SK-N-SH (cell line): ENCODE results near the gene RCHY1. TPM values are rescaled to one million over a fixed set of nuclear protein-coding genes. Genes with fewer than 3 reads are reported as not detected.

Source experiments
- CTCF ChIA-PET: fragments of 300-600, 350-600 bp; formaldehyde crosslinking; extraction: SDS; loops from one replicate; lab custom pipeline; 2021; lab: Yijun Ruan, JAX
- POLR2A ChIA-PET: fragments of 350-600 bp; sonication (Branson Sonifier 250); formaldehyde crosslinking; extraction: SDS; loops from one replicate; lab custom pipeline; 2020; ENCODE audit warnings: antibody characterized with exemption, inconsistent platforms; lab: Yijun Ruan, JAX
- DNase-seq: peaks from one replicate; pipeline ENCODE4 v3.0.0; 2012
- H2AFZ ChIP-seq: fragments of 200-600 bp; sonication (generic); 2 replicates; pipeline ENCODE4 v1.8.1; 2016; ENCODE audit warnings: antibody characterized with exemption, mild to moderate bottlenecking, low read depth
- H3F3A ChIP-seq: fragments of 200-600 bp; sonication (generic); replicated peaks from 2 replicates; pipeline ENCODE3; 2016; ENCODE audit warnings: antibody characterized with exemption, mild to moderate bottlenecking; ENCODE audit not compliant: insufficient read depth
- H3K27ac ChIP-seq, 2 experiments: fragments of 200-500 bp in 1 of 2; fragments of 200-600 bp in 1 of 2; sonication (Bioruptor generic) in 1 of 2; sonication (generic), shearing (Covaris generic) in 1 of 2; 2 replicates each; pipeline versions ENCODE4 v1.5.1 to v1.6.1; 2014 to 2016; ENCODE audit warnings: low read depth in 2 of 2, inconsistent platforms in 1 of 2, low read length in 1 of 2, mild to moderate bottlenecking in 1 of 2, mixed read lengths in 1 of 2
- H3K27me3 ChIP-seq: fragments of 200-600 bp; sonication (generic), shearing (Covaris generic); 2 replicates; pipeline ENCODE4 v1.6.1; 2016; ENCODE audit warnings: mixed run types; ENCODE audit not compliant: insufficient read depth
- H3K36me3 ChIP-seq, 2 experiments: fragments of 200-500 bp in 1 of 2; fragments of 200-600 bp in 1 of 2; sonication (Bioruptor generic) in 1 of 2; sonication (generic) in 1 of 2; replicated peaks in 1 of 2; 2 replicates each; pipeline versions ENCODE3 to v1.5.1; 2014 to 2016; ENCODE audit warnings: low read length in 1 of 2, mild to moderate bottlenecking in 1 of 2; ENCODE audit not compliant: insufficient read depth in 2 of 2, control insufficient read depth in 1 of 2
- H3K4me1 ChIP-seq, 2 experiments: fragments of 200-500 bp in 1 of 2; fragments of 200-600 bp in 1 of 2; sonication (Bioruptor generic) in 1 of 2; sonication (generic), shearing (Covaris generic) in 1 of 2; 2 replicates each; pipeline versions ENCODE4 v1.5.1 to v1.6.1; 2014 to 2016; ENCODE audit warnings: low read depth in 1 of 2, low read length in 1 of 2, mixed run types in 1 of 2; ENCODE audit not compliant: insufficient read depth in 2 of 2, control insufficient read depth in 1 of 2
- H3K4me2 ChIP-seq: fragments of 200-600 bp; sonication (generic), shearing (Covaris generic); 2 replicates; pipeline ENCODE4 v1.6.1; 2017; ENCODE audit warnings: mixed run types
- H3K4me3 ChIP-seq, 2 experiments: fragments of 200-500 bp in 1 of 2; fragments of 200-600 bp in 1 of 2; sonication (Bioruptor generic) in 1 of 2; sonication (generic), shearing (Covaris generic) in 1 of 2; 2 replicates each; pipeline versions ENCODE4 v1.5.1 to v1.8.1; 2014 to 2016; ENCODE audit warnings: low read depth in 2 of 2, inconsistent platforms in 1 of 2, low read length in 1 of 2, mild to moderate bottlenecking in 1 of 2, mixed read lengths in 1 of 2, moderate library complexity in 1 of 2
- H3K79me2 ChIP-seq: fragments of 200-600 bp; sonication (generic); 2 replicates; pipeline ENCODE4 v1.8.1; 2017; ENCODE audit warnings: mild to moderate bottlenecking; ENCODE audit not compliant: insufficient read depth
- H3K9ac ChIP-seq: fragments of 200-600 bp; sonication (generic); 2 replicates; pipeline ENCODE4 v1.6.1; 2017; ENCODE audit warnings: mixed run types
- H3K9me2 ChIP-seq: fragments of 200-600 bp; sonication (generic); 2 replicates; pipeline ENCODE4 v1.6.1; 2017; ENCODE audit warnings: mixed run types
- H3K9me3 ChIP-seq: fragments of 200-600 bp; sonication (generic); 2 replicates; pipeline ENCODE4 v1.6.1; 2017; ENCODE audit warnings: mixed run types, mild to moderate bottlenecking, moderate library complexity
- H4K20me1 ChIP-seq: fragments of 200-600 bp; sonication (generic); 2 replicates; pipeline ENCODE4 v1.6.1; 2017; ENCODE audit warnings: mild to moderate bottlenecking, mixed run types; ENCODE audit not compliant: insufficient read depth
- CHD2 ChIP-seq: fragments of 150-350 bp; IDR thresholded peaks from 2 replicates; pipeline ENCODE4 v1.6.1; 2018; ENCODE audit warnings: low read length; ENCODE audit not compliant: partially characterized antibody
- ELF1 ChIP-seq: IDR thresholded peaks from 2 replicates; pipeline ENCODE4 v1.4.0; 2012
- EP300 ChIP-seq, 2 experiments: IDR thresholded peaks; 2 replicates each; pipeline versions ENCODE4 v1.4.0 to v1.6.1; 2012; ENCODE audit warnings: borderline replicate concordance in 1 of 2, low read depth in 1 of 2, low read length in 1 of 2
- FOSL2 ChIP-seq: IDR thresholded peaks from 2 replicates; pipeline ENCODE4 v1.4.0; 2012; ENCODE audit warnings: low read depth, mild to moderate bottlenecking, moderate library complexity, borderline replicate concordance
- GABPA ChIP-seq: IDR thresholded peaks from 2 replicates; pipeline ENCODE4 v1.4.0; 2012; ENCODE audit warnings: low read depth, mild to moderate bottlenecking
- GATA2 ChIP-seq: sonication (generic); formaldehyde crosslinking; IDR thresholded peaks from 2 replicates; pipeline ENCODE4 v1.5.0; 2020; ENCODE audit warnings: mild to moderate bottlenecking, missing genetic modification reagents
- IRF3 ChIP-seq: fragments of 150-350 bp; IDR thresholded peaks from 2 replicates; pipeline ENCODE4 v1.6.1; 2016; ENCODE audit warnings: mild to moderate bottlenecking, low read depth, low read length
- MAX ChIP-seq: IDR thresholded peaks from 2 replicates; pipeline ENCODE4 v1.4.0; 2012; ENCODE audit warnings: low read depth
- MEF2A ChIP-seq: IDR thresholded peaks from 2 replicates; pipeline ENCODE4 v1.4.0; 2012; ENCODE audit warnings: low read depth, borderline replicate concordance
- NFIC ChIP-seq: IDR thresholded peaks from 2 replicates; pipeline ENCODE4 v1.4.0; 2012; ENCODE audit warnings: borderline replicate concordance
- RXRA ChIP-seq: IDR thresholded peaks from 2 replicates; pipeline ENCODE4 v1.4.0; 2012; ENCODE audit warnings: low read depth, mild to moderate bottlenecking, borderline replicate concordance
- TAF1 ChIP-seq: IDR thresholded peaks from 2 replicates; pipeline ENCODE4 v1.6.1; 2012; ENCODE audit warnings: low read depth, mild to moderate bottlenecking, low read length, moderate library complexity, borderline replicate concordance
- USF2 ChIP-seq: fragments of 150-350 bp; IDR thresholded peaks from 2 replicates; pipeline ENCODE4 v1.6.1; 2017; ENCODE audit warnings: antibody characterized with exemption, low read length, low read depth, borderline replicate concordance
- YY1 ChIP-seq: IDR thresholded peaks from 2 replicates; pipeline ENCODE4 v1.4.0; 2012; ENCODE audit warnings: low read depth, mild to moderate bottlenecking
- WGBS: methylation state at CpG from one replicate; pipeline ENCODE4 v1.1.6; 2017; ENCODE audit warnings: low lambda C conversion rate; 5-methylcytosine and 5-hydroxymethylcytosine counted together
- polyA plus RNA-seq, 3 experiments: library from polyadenylated mRNA; depleted of rRNA; stranded (reverse); fragments of >200 nt; gene quantifications; 2 replicates each; pipeline ENCODE4 v1.2.3, GENCODE V29; 2012

Gene RCHY1
- polyA plus RNA-seq, 1 of the 3 experiments (the other 2 are of a cell fraction), result 17.4 TPM

GRCh38 chr4:75429208-75429607, 85.0 kb downstream of the RCHY1 start:
- CTCF ChIA-PET, result no interaction called here
- no peaks in the 10 kb centered on the region for H3K9me3 ChIP-seq
- no peaks in the 10 kb centered on the region for H3K79me2 ChIP-seq
- H4K20me1 ChIP-seq, result no peaks in the 10 kb centered on the region
- TF ChIP-seq IRF3, result no peak
- no peak for TF ChIP-seq YY1
- no peak for TF ChIP-seq ELF1
- TF ChIP-seq USF2, result no peak
- no peak for TF ChIP-seq FOSL2
- TF ChIP-seq CHD2, result no peak
- no peak for TF ChIP-seq NFIC
- TF ChIP-seq EP300 (IDR thresholded peaks at IDR 0.05; ENCODE audit: borderline replicate concordance in 1 of 2, low read depth in 1 of 2, low read length in 1 of 2), result no peak
- no peak for TF ChIP-seq GATA2 (CRISPR knock-in tag)
- no peak for TF ChIP-seq TAF1
- no peak for TF ChIP-seq GABPA
- TF ChIP-seq MEF2A, result no peak
- no peak for TF ChIP-seq MAX
- TF ChIP-seq RXRA, result no peak
- TF ChIP-seq, all 33 proteins: peak for 0
- no peak overlapping the region for H3K27ac ChIP-seq
- no peak overlapping the region for H3K4me3 ChIP-seq
- H3K27me3 ChIP-seq, result no peaks in the 10 kb centered on the region
- no peak overlapping the region for H3K4me2 ChIP-seq
- no peaks in the 10 kb centered on the region for H3F3A ChIP-seq
- DNase-seq, result no peak
- no peak overlapping the region for H2AFZ ChIP-seq
- no peaks in the 10 kb centered on the region for H3K9me2 ChIP-seq
- POLR2A ChIA-PET, result no interaction called here
- no peaks in the 10 kb centered on the region for H3K4me1 ChIP-seq
- H3K9ac ChIP-seq, result no peak overlapping the region
- WGBS, result 0% methylated on average over 1 of the region's 1 CpG
- no peaks in the 10 kb centered on the region for H3K36me3 ChIP-seq

Other genes starting within 250 kb of the RCHY1 start
- 6.9 and 9.6 TPM in 2 replicates for gene THAP6, start 70 bp upstream of the RCHY1 start, polyA plus RNA-seq (2012; rRNA removed)
- 0.03 and 0.19 TPM in 2 replicates for gene ODAPH, start 41.7 kb upstream of the RCHY1 start, polyA plus RNA-seq (2012; rRNA removed)
- gene CDKL2, start 116.1 kb upstream of the RCHY1 start, polyA plus RNA-seq (2012; rRNA removed), result 0.41 and 0.58 TPM in 2 replicates
- 35.9 and 50.1 TPM in 2 replicates for gene G3BP2, start 159.0 kb upstream of the RCHY1 start, polyA plus RNA-seq (2012; rRNA removed)
- gene USO1, start 210.2 kb upstream of the RCHY1 start, polyA plus RNA-seq (2012; rRNA removed), result 25.6 and 38.8 TPM in 2 replicates